ENCODE measurements around the gene PLD5. TPM values are rescaled to one million over a fixed set of nuclear protein-coding genes. Genes with fewer than 3 reads are reported as not detected.

PLD5 gene
- polyA plus RNA-seq, 1 of the 3 experiments (the other 2 are of a cell fraction) = 0.08 TPM

GRCh38 chr1:242086706-242087105 is 437.8 kb downstream of the PLD5 start:
- ChIA-PET POLR2A (no interaction called here), CTCF (no interaction called here)
- H3F3A ChIP-seq (replicated peaks; ENCODE audit: insufficient read depth) = no peaks in the 10 kb centered on the region
- no peaks in the 10 kb centered on the region for H3K79me2 ChIP-seq (ENCODE audit: insufficient read depth)
- H3K4me1 ChIP-seq (ENCODE audit: control insufficient read depth in 1 of 2, insufficient read depth in 2 of 2, low read depth in 1 of 2, low read length in 1 of 2) = no peaks in the 10 kb centered on the region
- no peak overlapping the region for H3K27ac ChIP-seq (ENCODE audit: low read depth in 2 of 2, low read length in 1 of 2)
- peaks cover 0 to 4% of the 10 kb centered on the region in 2 experiments for H3K36me3 ChIP-seq (replicated peaks in 1 of 2; ENCODE audit: control insufficient read depth in 1 of 2, insufficient read depth in 2 of 2, low read length in 1 of 2)
- H4K20me1 ChIP-seq (ENCODE audit: insufficient read depth) = no peaks in the 10 kb centered on the region
- H3K9me2 ChIP-seq = no peaks in the 10 kb centered on the region
- H3K9me3 ChIP-seq = no peaks in the 10 kb centered on the region; the same call in 1 of the 2 replicates
- H3K4me3 ChIP-seq (ENCODE audit: low read depth in 2 of 2, low read length in 1 of 2) = no peak overlapping the region
- no peak overlapping the region for H3K9ac ChIP-seq
- H3K27me3 ChIP-seq (ENCODE audit: insufficient read depth) = no peaks in the 10 kb centered on the region
- no peak for TF ChIP-seq MEF2A (IDR thresholded peaks at IDR 0.05; ENCODE audit: borderline replicate concordance, low read depth)
- TF ChIP-seq SIN3A (IDR thresholded peaks at IDR 0.05; ENCODE audit: borderline replicate concordance, low read depth, low read length) = no peak
- no peak for TF ChIP-seq NFIC (IDR thresholded peaks at IDR 0.05; ENCODE audit: borderline replicate concordance)
- no peak for TF ChIP-seq IRF3 (IDR thresholded peaks at IDR 0.05; ENCODE audit: low read depth, low read length)
- no peak for TF ChIP-seq CHD2 (IDR thresholded peaks at IDR 0.05; ENCODE audit: low read length, partially characterized antibody)
- no peak for TF ChIP-seq TEAD4 (IDR thresholded peaks at IDR 0.05; ENCODE audit: borderline replicate concordance, insufficient read depth)
- TF ChIP-seq NRF1 (IDR thresholded peaks at IDR 0.05; ENCODE audit: low read depth, low read length) = no peak
- no peak for TF ChIP-seq ZBTB33 (IDR thresholded peaks at IDR 0.05; ENCODE audit: borderline replicate concordance, low read depth)
- TF ChIP-seq, protein P1, sequence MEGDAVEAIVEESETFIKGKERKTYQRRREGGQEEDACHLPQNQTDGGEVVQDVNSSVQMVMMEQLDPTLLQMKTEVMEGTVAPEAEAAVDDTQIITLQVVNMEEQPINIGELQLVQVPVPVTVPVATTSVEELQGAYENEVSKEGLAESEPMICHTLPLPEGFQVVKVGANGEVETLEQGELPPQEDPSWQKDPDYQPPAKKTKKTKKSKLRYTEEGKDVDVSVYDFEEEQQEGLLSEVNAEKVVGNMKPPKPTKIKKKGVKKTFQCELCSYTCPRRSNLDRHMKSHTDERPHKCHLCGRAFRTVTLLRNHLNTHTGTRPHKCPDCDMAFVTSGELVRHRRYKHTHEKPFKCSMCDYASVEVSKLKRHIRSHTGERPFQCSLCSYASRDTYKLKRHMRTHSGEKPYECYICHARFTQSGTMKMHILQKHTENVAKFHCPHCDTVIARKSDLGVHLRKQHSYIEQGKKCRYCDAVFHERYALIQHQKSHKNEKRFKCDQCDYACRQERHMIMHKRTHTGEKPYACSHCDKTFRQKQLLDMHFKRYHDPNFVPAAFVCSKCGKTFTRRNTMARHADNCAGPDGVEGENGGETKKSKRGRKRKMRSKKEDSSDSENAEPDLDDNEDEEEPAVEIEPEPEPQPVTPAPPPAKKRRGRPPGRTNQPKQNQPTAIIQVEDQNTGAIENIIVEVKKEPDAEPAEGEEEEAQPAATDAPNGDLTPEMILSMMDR (IDR thresholded peaks at IDR 0.05) = no peak
- TF ChIP-seq JUND (IDR thresholded peaks at IDR 0.05) = no peak
- DNase-seq = no peak
- no peak overlapping the region for H3K4me2 ChIP-seq
- H2AFZ ChIP-seq (ENCODE audit: low read depth) = no peak overlapping the region
- WGBS (ENCODE audit: low lambda C conversion rate) = 30% methylated on average over 1 of the region's 1 CpG

- Histone ChIP-seq H3K36me3 (replicated peaks in 1 of 2; ENCODE audit: control insufficient read depth in 1 of 2, insufficient read depth in 2 of 2, low read length in 1 of 2) (peaks cover 0 to 4% of the 10 kb centered on the region in 2 experiments), H3K9me2 (no peaks in the 10 kb centered on the region), H3K27me3 (ENCODE audit: insufficient read depth) (no peaks in the 10 kb centered on the region), H3K9ac (no peak overlapping the region), H3F3A (replicated peaks; ENCODE audit: insufficient read depth) (no peaks in the 10 kb centered on the region), H3K9me3 (no peaks in the 10 kb centered on the region; the same call in 1 of the 2 replicates), H3K4me3 (ENCODE audit: low read depth in 2 of 2, low read length in 1 of 2) (no peak overlapping the region), H3K4me1 (ENCODE audit: control insufficient read depth in 1 of 2, insufficient read depth in 2 of 2, low read depth in 1 of 2, low read length in 1 of 2) (no peaks in the 10 kb centered on the region), H2AFZ (ENCODE audit: low read depth) (no peak overlapping the region), H3K27ac (ENCODE audit: low read depth in 2 of 2, low read length in 1 of 2) (no peak overlapping the region), H4K20me1 (ENCODE audit: insufficient read depth) (no peaks in the 10 kb centered on the region), H3K79me2 (ENCODE audit: insufficient read depth) (no peaks in the 10 kb centered on the region), H3K4me2 (no peak overlapping the region)
- CTCF ChIA-PET = interaction anchor here (0.6 kb wide), 1 partner anchor 23 kb away, joined by 3 read pairs; no protein-coding TSS in a partner anchor
- no peak for DNase-seq
- 41% methylated on average over 3 of the region's 3 CpGs for WGBS (ENCODE audit: low lambda C conversion rate)
- POLR2A ChIA-PET = no interaction called here
- no peak for TF ChIP-seq IRF3 (IDR thresholded peaks at IDR 0.05; ENCODE audit: low read depth, low read length)
- TF ChIP-seq RFX5 (IDR thresholded peaks at IDR 0.05; ENCODE audit: low read length) = no peak
- TF ChIP-seq POLR2AphosphoS5 (IDR thresholded peaks at IDR 0.05; ENCODE audit: low read depth, low read length) = no peak
- TF ChIP-seq ELF1 (IDR thresholded peaks at IDR 0.05) = no peak
- TF ChIP-seq YY1 (IDR thresholded peaks at IDR 0.05; ENCODE audit: low read depth) = no peak
- no peak for TF ChIP-seq SMC3 (IDR thresholded peaks at IDR 0.05; ENCODE audit: low read depth, low read length)
- no peak for TF ChIP-seq MEF2A (IDR thresholded peaks at IDR 0.05; ENCODE audit: borderline replicate concordance, low read depth)
- no peak for TF ChIP-seq TCF12 (IDR thresholded peaks at IDR 0.05)
- no peak for TF ChIP-seq PBX3 (IDR thresholded peaks at IDR 0.05)
- no peak for TF ChIP-seq JUND (IDR thresholded peaks at IDR 0.05)
- TF ChIP-seq, protein P2, sequence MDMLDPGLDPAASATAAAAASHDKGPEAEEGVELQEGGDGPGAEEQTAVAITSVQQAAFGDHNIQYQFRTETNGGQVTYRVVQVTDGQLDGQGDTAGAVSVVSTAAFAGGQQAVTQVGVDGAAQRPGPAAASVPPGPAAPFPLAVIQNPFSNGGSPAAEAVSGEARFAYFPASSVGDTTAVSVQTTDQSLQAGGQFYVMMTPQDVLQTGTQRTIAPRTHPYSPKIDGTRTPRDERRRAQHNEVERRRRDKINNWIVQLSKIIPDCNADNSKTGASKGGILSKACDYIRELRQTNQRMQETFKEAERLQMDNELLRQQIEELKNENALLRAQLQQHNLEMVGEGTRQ (IDR thresholded peaks at IDR 0.05; ENCODE audit: borderline replicate concordance, low read depth, low read length) = no peak
- TF ChIP-seq FOXM1 (IDR thresholded peaks at IDR 0.05; ENCODE audit: low read depth) = no peak
- no peak for TF ChIP-seq GATA2 (CRISPR knock-in tag; IDR thresholded peaks at IDR 0.05)
- no peak for TF ChIP-seq NFIC (IDR thresholded peaks at IDR 0.05; ENCODE audit: borderline replicate concordance)
These were observed 438.4 kb downstream of the PLD5 start for GRCh38 chr1:242086093-242086492.
